AG08396 (cell line): ENCODE results near the gene CAT.

Source experiments
- DNase-seq: peaks from one replicate; pipeline ENCODE4 v3.0.0; 2012; ENCODE audit warnings: low spot score, mixed read lengths

Gene CAT

GRCh38 chr11:34425360-34425759 lies 13.4 kb upstream of the CAT start:
- no peak for DNase-seq

- DNase-seq: no peak
These were observed 12.9 kb upstream of the CAT start for GRCh38 chr11:34425867-34426266.

GRCh38 chr11:34426766-34427185 lies 12.0 kb upstream of the CAT start:
- peak; percentile 36 for DNase-seq

- peak; percentile 65 for DNase-seq
These were observed 11.4 kb upstream of the CAT start for GRCh38 chr11:34427186-34427805.

- DNase-seq: no peak
These were observed 6.8 kb upstream of the CAT start for GRCh38 chr11:34431979-34432378.

- no peak for DNase-seq
These were observed 5.9 kb upstream of the CAT start for GRCh38 chr11:34432822-34433221.

- no peak for DNase-seq
These were observed 4.8 kb upstream of the CAT start for GRCh38 chr11:34433899-34434298.

GRCh38 chr11:34437224-34438125 lies 1.3 kb upstream of the CAT start:
- DNase-seq: no peak

- DNase-seq: no peak
These were observed 970 bp downstream of the CAT start for GRCh38 chr11:34439610-34440198.

GRCh38 chr11:34441814-34442213 lies 3.1 kb downstream of the CAT start:
- no peak for DNase-seq

GRCh38 chr11:34443136-34443535 lies 4.4 kb downstream of the CAT start:
- no peak for DNase-seq

GRCh38 chr11:34444428-34444827 lies 5.7 kb downstream of the CAT start:
- no peak for DNase-seq

- DNase-seq: no peak
These were observed 7.2 kb downstream of the CAT start for GRCh38 chr11:34445956-34446355.

- no peak for DNase-seq
These were observed 7.7 kb downstream of the CAT start for GRCh38 chr11:34446386-34446785.

- no peak for DNase-seq
These were observed 8.3 kb downstream of the CAT start for GRCh38 chr11:34447044-34447443.

GRCh38 chr11:34448223-34448994 lies 9.7 kb downstream of the CAT start:
- no peak for DNase-seq

GRCh38 chr11:34449013-34449412 lies 10.3 kb downstream of the CAT start:
- DNase-seq: no peak

- no peak for DNase-seq
These were observed 12.3 kb downstream of the CAT start for GRCh38 chr11:34451053-34451452.

GRCh38 chr11:34454308-34455032 lies 15.7 kb downstream of the CAT start:
- no peak for DNase-seq

- DNase-seq: no peak
These were observed 18.9 kb downstream of the CAT start for GRCh38 chr11:34457607-34458006.

GRCh38 chr11:34458525-34458924 lies 19.8 kb downstream of the CAT start:
- no peak for DNase-seq
